HUDEP-2 (cell line): Measurements from ENCODE around the gene NAA20.

Source experiments
- DNase-seq, 76 experiments: peaks; one replicate each; lab custom pipeline; 2025; ENCODE audit not compliant: unreplicated experiment in 76 of 76; lab: John Stamatoyannopoulos, UW

NAA20 gene

GRCh38 chr20:20070871-20071726 lies 53.9 kb downstream of the NAA20 start:
- no peak for DNase-seq

GRCh38 chr20:20073801-20074371 lies 56.7 kb downstream of the NAA20 start:
- no peak for DNase-seq

- no peak for DNase-seq
Measured at GRCh38 chr20:20075032-20075431, 57.9 kb downstream of the NAA20 start.

- DNase-seq: no peak
Measured at GRCh38 chr20:20076297-20077065, 59.3 kb downstream of the NAA20 start.

- no peak for DNase-seq
Measured at GRCh38 chr20:20078041-20078440, 60.9 kb downstream of the NAA20 start.

GRCh38 chr20:20079102-20079784 lies 62.1 kb downstream of the NAA20 start:
- no peak for DNase-seq
